HL-60 (cell line): ENCODE results near the gene RERE.

Experiments
- TF ChIP-seq, protein P1 (sequence below): IDR thresholded peaks from one replicate; pipeline ENCODE4 v1.5.1; 2011; ENCODE audit warnings: low read length, control low read depth, inconsistent platforms; ENCODE audit not compliant: insufficient read depth
- TF ChIP-seq, protein P2 (sequence below): IDR thresholded peaks from 2 replicates; pipeline ENCODE4 v1.6.1; 2012; ENCODE audit warnings: low read depth; ENCODE audit not compliant: insufficient replicate concordance

GRCh38 chr1:8465013-8465412 lies 352.4 kb downstream of the RERE start:
- TF ChIP-seq, protein P1, sequence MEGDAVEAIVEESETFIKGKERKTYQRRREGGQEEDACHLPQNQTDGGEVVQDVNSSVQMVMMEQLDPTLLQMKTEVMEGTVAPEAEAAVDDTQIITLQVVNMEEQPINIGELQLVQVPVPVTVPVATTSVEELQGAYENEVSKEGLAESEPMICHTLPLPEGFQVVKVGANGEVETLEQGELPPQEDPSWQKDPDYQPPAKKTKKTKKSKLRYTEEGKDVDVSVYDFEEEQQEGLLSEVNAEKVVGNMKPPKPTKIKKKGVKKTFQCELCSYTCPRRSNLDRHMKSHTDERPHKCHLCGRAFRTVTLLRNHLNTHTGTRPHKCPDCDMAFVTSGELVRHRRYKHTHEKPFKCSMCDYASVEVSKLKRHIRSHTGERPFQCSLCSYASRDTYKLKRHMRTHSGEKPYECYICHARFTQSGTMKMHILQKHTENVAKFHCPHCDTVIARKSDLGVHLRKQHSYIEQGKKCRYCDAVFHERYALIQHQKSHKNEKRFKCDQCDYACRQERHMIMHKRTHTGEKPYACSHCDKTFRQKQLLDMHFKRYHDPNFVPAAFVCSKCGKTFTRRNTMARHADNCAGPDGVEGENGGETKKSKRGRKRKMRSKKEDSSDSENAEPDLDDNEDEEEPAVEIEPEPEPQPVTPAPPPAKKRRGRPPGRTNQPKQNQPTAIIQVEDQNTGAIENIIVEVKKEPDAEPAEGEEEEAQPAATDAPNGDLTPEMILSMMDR, result no peak
- TF ChIP-seq, protein P2, sequence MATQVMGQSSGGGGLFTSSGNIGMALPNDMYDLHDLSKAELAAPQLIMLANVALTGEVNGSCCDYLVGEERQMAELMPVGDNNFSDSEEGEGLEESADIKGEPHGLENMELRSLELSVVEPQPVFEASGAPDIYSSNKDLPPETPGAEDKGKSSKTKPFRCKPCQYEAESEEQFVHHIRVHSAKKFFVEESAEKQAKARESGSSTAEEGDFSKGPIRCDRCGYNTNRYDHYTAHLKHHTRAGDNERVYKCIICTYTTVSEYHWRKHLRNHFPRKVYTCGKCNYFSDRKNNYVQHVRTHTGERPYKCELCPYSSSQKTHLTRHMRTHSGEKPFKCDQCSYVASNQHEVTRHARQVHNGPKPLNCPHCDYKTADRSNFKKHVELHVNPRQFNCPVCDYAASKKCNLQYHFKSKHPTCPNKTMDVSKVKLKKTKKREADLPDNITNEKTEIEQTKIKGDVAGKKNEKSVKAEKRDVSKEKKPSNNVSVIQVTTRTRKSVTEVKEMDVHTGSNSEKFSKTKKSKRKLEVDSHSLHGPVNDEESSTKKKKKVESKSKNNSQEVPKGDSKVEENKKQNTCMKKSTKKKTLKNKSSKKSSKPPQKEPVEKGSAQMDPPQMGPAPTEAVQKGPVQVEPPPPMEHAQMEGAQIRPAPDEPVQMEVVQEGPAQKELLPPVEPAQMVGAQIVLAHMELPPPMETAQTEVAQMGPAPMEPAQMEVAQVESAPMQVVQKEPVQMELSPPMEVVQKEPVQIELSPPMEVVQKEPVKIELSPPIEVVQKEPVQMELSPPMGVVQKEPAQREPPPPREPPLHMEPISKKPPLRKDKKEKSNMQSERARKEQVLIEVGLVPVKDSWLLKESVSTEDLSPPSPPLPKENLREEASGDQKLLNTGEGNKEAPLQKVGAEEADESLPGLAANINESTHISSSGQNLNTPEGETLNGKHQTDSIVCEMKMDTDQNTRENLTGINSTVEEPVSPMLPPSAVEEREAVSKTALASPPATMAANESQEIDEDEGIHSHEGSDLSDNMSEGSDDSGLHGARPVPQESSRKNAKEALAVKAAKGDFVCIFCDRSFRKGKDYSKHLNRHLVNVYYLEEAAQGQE, result no peak
